ENCODE measurements around the gene HES4.

HES4 gene

DNA sequence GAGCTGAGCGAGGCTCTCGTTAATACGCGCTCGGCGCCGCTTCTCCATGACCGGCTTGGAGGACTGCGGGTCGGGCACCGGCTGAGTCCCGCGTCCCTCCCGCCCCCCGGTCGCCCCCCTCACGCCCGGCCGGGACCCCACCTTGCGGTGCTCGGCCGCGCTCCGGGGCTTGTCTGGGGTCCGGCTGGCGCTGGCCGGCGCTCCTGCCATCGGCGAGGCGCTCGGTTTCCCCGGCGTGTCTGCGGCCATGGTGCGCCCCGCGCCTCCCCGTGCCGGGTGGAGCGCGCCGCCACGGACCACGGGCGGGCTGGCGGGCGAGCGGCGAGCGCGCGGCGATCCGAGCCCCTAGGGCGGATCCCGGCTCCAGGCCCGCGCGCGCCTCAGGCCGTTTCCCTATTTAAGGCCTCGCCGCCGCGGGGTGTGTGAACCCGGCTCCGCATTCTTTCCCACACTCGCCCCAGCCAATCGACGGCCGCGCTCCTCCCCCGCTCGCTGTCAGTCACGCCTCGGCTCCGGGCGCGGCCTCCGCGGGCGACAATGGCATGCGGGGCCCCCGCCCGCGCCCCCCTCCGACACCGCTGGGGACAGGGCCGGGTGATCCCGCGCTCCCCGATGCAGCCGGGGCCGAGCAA, at the start of gene HES4:
TSS of gene HES4 (minus strand) at position 373 of the 632 bp plus-strand sequence. CDS start at position 249, 124 bp downstream.
- peak; percentile 86 for DNase-seq

GRCh38 chr1:1048765-1049164, 48.9 kb upstream of the HES4 start:
- peak; percentile 18 for DNase-seq

DNA sequence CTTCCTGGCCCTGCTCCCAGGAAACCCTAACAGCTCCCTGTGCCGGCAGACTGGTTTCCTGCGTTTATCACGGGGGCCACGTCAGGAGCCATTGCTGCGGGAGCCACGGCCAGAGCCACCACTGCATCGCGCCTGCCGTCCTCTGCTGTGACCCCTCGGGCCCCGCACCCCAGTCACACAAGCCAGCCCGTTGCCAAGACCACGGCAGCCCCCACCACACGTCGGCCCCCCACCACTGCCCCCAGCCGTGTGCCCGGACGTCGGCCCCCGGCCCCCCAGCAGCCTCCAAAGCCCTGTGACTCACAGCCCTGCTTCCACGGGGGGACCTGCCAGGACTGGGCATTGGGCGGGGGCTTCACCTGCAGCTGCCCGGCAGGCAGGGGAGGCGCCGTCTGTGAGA, 48.1 kb upstream of the HES4 start:
- no peak for DNase-seq

GRCh38 chr1:1047407-1047806, 47.5 kb upstream of the HES4 start:
- DNase-seq, result no peak

GRCh38 chr1:1046767-1047166, 46.9 kb upstream of the HES4 start:
- no peak for DNase-seq

- no peak for DNase-seq
Measured at GRCh38 chr1:1046243-1046642, 46.3 kb upstream of the HES4 start.

- DNase-seq, result no peak
Measured at GRCh38 chr1:1045129-1045528, 45.2 kb upstream of the HES4 start.

DNA sequence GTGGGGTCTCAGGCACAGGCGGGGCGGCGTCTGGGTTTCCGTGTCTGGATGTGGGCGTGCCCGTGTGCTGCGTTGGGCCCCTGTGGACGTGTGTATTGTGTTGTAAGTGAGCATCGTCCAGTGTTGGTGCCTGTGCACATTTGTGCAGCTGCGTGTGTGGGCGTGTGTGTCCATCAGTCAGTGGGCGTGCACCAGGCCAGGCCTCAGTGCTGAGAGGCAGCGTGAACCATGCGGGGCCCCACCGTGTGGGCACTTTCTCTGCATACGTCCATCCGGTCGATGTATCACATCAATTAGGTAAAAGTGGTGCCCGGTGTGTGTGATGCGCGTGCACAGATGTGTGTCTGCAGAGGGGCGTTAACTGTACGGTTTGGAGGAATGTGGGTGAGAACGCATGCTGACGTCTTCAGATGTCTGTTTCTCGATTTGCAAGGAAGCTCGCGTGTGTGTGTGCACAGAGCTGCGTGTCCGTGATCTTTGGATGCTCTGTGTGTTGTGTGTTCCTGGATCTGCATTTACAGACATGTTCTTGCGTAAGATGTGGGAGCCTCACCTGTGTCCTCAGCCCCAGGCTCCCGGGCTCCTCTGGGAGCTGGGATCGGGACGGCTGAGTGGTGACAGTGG, 44.7 kb upstream of the HES4 start:
- DNase-seq, result no peak

GRCh38 chr1:1043921-1044320, 44.0 kb upstream of the HES4 start:
- DNase-seq, result no peak

DNA sequence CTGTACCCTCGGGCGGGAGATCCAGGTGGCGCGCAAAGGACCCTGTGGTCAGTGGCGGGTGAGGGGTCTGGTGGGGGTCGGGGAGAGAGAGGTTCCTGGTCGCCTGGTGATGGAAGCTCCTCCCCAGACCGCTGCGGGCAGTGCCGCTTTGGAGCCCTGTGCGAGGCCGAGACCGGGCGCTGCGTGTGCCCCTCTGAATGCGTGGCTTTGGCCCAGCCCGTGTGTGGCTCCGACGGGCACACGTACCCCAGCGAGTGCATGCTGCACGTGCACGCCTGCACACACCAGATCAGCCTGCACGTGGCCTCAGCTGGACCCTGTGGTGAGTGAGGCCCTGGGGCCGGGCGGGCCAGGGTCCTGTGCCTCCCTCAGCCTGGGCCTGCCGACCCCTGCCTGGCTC, 43.5 kb upstream of the HES4 start:
- DNase-seq, result no peak

- no peak for DNase-seq
Measured at GRCh38 chr1:1042835-1043234, 42.9 kb upstream of the HES4 start.

- DNase-seq, result no peak
Measured at GRCh38 chr1:1041873-1042272, 42.0 kb upstream of the HES4 start.

- no peak for DNase-seq
Measured at GRCh38 chr1:1041092-1041523, 41.2 kb upstream of the HES4 start.

DNA sequence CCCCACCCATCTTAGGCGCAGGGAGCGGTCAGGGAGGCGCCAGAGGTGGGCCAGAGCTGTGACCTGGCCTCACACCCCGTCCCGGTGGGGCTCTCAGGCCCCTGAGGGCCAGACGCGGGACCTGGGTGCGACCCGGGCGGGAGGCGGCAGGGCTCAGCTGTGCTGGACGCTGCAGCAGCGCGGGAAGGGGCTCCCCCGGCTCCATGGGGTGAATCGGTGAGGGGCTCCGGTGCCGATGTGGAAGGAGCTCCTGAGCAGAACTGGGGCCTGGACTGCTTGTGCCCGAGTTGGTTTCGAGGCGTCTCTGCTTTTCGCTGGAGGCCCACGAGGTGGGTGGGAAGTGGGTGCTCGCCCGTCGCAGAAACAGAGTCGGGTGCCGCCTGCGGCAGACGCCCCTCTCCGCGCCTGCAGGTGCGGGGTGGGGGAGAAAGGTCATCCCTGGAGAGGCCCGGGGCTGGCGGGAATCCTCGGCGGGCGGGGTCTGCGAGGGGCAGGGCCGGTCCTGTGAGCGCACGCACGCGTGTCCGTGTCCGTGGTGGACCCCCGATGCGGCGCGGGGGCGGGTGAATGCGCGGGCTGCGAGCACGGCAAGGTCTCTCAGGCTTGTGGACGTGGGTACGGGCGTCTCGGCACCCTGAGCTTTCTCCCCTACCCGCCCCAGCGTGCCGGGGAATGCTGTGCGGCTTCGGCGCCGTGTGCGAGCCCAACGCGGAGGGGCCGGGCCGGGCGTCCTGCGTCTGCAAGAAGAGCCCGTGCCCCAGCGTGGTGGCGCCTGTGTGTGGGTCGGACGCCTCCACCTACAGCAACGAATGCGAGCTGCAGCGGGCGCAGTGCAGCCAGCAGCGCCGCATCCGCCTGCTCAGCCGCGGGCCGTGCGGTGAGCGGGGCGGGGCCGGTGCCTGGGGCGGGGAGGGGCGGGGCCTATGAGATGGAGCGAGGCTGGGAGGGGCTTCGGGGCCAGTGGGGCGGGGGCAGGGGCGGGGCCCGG, 40.4 kb upstream of the HES4 start:
- peak; percentile 78 for DNase-seq

DNA sequence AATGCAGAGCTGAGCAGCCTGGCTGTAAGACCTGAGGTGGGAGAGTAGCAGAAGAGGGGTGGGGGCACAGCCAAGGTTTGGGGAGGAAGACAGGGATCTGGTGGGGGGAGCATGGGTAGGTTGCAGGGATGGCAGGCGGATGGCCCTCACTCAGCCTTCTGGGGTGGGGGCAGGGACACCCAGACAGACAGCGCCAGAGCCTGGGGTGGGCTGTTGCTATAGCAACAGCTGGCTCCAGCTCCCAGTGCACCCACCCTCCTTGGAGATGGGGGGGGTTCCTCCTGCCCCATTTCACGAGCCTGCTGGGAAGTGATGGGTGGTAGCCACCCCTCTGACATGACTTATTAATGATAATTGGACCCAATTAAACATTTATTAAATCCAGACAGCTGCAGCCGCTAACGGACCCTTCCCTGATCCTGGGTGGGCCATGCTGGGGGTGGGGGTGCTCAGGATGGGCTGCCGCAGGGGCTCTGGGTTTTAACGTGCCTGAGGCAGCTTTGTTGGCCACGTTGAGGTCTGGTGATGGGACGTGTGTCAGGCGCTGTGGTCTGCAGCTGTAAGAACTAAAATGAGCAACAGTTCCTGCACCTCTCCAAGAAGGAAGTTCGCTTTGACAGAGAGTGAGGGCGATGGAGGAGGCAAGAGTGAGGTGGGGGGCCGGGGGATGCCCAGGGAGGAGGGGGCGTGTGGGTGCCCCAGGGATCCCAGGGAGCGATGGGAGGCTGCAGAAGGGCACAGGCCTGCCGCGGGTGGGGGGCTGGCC, 39.4 kb upstream of the HES4 start:
- no peak for DNase-seq

DNA sequence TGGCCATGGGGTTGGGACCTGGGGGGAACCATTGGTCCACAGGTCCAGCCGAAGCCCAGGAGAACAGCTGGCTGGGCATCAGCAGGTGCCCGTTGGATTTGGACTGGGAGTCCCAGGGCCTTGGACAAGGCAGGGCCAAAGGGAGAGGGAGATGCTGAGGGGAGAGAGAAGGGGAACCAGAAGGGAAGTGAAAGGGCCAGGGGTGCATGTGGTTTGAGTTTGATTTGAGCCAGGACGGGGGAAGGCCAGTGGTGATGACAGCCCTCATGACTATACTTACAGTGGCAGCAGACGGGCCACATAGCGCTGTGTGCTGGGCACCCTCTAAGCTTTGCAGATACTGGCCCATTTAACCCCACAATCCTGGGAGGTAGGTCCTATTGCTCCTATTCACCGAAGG, 38.8 kb upstream of the HES4 start:
- DNase-seq, result no peak

DNA sequence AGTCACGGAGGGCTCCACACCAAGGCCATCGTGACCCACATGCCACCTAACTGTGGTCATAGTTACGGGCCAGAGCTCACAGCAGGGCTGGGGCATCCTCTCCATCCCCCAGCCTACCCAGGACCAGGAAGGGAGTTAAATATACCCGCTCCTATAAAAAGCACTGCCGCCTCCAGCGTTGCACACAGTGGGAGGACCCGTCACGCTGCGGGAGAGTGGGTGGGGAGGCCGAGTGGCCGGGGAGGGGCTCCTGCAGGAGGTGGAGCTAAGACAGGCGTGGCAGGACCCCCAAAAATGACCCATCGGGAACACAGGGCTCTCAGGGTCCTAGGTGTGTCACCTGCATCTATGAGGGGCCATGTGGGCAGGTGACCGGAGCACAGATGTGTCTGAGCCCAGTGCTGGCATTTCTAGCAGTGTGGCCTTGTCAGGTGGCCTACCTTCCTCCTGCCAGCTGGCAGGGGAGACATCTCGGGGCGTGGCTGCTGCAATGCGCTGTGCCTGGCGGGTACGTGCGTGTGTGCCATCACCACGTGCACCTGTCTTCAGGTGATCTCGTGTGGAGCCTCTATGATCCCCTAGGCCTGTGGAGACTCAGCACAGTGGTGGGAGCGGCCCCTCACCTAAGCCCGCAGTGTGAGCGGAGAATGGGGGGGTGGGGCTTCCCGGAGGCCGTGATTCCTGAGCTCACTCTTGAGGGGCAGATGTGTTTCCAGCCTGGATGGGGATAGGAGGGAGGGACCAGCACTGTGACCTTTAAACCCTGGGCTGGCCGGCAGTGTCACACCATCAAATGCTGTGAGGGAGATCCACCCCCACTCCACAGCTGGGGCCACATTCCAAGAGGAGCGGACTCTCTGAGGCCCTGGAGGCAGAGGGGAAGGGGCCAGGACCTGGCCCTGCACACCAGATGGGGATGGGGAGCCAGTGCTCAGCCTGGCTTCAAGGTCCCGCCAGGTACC, 37.8 kb upstream of the HES4 start:
- no peak for DNase-seq

- no peak for DNase-seq
Measured at GRCh38 chr1:1035291-1035943, 35.5 kb upstream of the HES4 start.

GRCh38 chr1:1034439-1034781, 34.5 kb upstream of the HES4 start:
- peak; percentile 41 for DNase-seq

DNA sequence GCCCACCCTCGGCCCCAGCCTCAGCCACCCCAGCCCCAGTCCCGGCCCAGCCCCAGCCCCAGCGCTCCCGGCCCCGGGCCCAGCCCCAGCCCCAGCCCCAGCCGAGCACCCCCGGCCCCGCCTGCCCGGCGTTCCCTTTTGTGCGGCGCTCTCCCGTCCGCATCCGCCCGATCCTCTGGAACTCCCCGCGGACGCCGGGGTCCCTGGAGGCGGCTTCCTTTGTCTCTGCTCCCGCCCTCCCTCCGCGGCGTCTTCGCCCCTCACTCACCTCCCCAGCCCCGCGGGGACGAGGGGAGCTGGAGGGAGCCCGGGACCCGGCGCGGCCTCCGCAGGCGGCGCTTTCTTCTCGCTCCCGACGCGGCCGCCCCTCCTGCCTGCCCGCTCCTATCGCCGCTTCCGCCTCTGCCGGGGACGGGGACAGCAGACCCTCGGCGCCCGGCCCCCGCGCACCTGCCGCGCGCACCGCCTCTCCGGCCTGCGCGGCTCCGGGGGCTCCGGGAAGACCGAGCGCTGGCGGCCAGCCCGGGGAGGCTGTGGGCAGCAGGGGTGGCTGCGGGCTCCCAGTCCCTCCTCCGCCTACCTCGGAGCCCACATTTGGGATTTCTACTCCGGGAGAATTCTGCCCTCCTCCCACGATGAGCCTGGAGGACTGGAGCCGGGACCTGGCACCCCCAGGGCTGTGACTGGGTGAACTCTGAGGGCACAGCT, 34.0 kb upstream of the HES4 start:
- peak; percentile 67 for DNase-seq

Data from NCI-H69 (cell line).